Measurements from ENCODE around the gene PAQR7. TPM values are rescaled to one million over a fixed set of nuclear protein-coding genes. Genes with fewer than 3 reads are reported as not detected.

Gene PAQR7
- polyA plus RNA-seq, 12 donors = 5.2 to 12.1 (median 7.0) TPM; not detected in 1

DNA sequence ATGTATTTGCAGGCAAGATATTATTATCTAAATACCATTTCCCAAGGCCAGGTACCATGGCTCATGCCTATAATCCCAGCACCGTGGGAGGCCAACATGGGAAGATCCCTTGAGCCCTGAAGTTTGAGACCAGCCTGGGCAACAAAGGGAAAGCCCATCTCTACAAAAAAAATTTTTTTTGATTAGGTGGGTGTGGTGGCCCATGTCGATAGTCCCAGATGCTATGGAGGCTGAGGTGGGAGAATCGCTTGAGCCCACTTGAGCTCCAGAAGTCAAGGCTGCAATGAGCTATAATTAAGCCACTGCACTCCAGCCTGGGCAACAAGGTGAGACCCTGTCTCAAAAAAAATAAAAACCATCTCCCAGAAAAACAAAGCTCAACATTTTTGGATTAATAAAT lies 28.5 kb upstream of the PAQR7 start:
- DNase-seq = no peak

GRCh38 chr1:25902462-25902861 lies 27.0 kb upstream of the PAQR7 start:
- no peak for DNase-seq

DNA sequence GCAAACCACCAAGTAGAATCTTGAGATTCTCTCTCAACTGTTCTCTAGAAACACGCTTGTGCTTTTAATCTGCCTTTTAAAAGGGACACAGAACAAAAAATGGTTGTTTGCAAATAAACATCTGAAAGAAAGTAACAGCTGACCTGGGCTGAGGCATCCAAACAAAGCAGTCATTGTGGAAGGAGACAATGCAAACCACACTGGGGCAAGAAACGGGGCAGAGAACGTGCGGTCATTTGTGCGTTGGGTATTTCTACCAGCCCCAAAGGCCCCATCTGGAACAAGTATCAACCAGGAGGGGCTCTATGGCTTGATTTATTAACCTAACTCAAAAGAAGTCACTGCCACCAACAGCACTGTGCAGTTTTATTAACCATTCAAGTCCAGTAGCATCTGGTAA lies 24.7 kb upstream of the PAQR7 start:
- DNase-seq = no peak

DNA sequence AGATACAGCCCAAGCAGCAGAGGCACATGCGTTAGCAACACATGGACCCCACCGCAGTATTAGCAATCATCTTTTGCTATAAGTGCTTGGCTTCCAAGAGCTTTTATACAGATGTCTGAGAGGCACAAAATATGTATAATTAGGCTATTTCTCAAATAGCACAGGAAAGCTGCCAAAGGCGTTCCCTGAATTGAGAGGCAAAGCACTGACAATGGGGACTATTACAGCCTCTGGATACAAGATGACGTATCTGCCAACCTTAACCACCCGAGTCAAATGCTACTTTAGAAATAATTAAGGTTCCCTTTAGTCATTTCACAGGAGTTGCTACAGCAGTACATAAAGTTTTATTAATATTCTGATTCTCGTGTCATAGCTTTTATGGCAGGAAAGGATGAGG lies 24.3 kb upstream of the PAQR7 start:
- no peak for DNase-seq

DNA sequence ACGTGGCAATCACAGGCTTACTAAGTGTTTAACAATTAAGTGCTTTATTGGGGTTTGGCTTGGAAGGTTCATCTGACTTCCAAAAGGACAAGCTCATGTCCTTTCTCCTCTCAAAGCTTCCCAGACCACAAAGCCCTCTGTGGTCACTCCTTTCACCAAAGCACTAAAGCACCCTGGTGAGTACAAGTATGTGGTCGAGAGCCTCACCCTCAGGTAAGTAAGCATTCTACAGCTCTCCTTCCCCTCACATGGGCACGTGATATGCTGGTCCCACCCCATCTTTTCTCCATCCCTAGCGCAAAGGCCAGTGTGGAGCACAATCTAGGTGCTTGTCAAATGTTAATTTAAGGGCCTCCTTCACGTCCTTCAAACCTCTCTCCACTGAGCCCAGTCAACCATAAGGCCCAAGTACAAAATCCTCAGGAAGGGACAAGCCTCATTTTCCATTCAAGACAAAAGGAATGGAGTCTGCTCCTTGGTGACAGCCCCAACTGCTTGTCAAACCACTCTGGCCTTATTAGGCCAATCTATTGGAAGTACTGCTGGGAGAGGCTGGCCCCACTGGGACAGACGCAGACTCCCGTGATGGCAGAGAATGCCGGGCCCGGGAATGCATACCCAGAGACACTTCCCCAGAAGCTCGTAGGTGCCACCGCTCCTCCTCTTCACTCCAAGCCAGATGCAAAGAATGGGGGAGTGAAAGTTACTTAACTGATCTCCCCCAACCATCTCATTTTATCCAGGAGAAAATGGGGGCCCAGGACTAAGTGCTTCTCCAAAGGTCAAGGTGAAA lies 22.9 kb upstream of the PAQR7 start:
- no peak for DNase-seq

- no peak for DNase-seq
Measured at GRCh38 chr1:25897754-25898153, 22.2 kb upstream of the PAQR7 start.

GRCh38 chr1:25896266-25896665 lies 20.8 kb upstream of the PAQR7 start:
- DNase-seq = no peak

- peak; percentile 97 for DNase-seq
Measured at GRCh38 chr1:25895365-25895990, 20.0 kb upstream of the PAQR7 start.

GRCh38 chr1:25893116-25893515 lies 17.6 kb upstream of the PAQR7 start:
- no peak for DNase-seq

- DNase-seq = no peak
Measured at GRCh38 chr1:25891606-25892005, 16.1 kb upstream of the PAQR7 start.

DNA sequence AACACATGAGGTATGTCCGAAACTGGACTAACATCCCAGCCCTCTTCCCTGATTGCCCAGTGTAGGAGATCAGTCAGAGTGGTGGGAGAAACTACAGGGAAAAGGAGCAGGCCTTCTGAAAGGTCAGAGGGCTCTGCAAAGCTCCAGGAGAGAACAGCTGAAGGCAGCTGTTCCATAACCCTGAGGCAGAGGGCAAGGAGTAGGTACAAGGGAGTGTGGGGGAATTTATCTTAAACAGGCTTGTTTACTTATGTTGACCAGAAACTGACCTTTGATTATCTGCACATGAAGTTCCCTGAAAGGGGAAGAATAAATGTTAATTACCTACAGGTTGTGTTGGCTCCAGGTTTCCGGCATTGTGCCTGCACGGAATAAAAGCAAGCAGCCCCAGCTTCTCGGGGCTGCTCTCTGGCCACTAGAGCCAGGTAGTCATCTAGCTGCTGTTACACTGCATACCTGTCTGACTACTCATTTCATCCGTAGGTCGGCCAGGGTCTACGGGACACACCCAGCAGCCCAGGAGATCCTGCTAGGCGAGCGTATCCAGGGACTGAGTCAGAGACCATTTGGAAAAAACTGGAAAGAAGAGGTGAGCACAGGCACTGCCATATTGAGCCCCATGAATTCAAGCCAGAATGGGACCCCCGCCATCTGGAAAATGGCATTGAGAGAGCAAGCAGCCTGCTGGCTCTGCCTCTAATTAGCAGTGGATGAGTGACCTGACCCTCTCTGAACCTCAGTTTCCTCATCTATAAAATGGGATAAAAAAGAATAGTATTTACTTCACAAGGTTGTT lies 14.9 kb upstream of the PAQR7 start:
- no peak for DNase-seq

DNA sequence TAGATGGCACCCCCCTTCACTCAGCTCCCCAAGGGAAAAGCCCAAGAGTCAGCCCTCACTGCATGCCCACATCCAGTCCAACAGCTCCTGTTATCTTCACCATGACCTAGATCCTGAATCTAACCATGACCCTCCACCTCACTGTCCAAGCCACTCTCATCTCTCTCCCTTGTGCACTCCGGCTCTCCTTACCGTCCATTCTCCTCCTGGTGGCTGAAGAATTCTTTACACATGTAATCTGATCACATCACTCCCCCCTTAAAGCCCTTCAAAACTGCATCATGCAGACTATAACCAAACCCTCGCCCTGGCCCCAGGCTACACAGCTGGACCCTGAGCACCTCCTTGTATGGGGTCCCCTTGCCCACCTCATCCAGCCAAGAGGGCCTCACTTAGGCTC lies 14.0 kb upstream of the PAQR7 start:
- no peak for DNase-seq

GRCh38 chr1:25888426-25888987 lies 13.0 kb upstream of the PAQR7 start:
- no peak for DNase-seq

- no peak for DNase-seq
Measured at GRCh38 chr1:25885602-25886001, 10.1 kb upstream of the PAQR7 start.

GRCh38 chr1:25881266-25881665 lies 5.8 kb upstream of the PAQR7 start:
- no peak for DNase-seq

DNA sequence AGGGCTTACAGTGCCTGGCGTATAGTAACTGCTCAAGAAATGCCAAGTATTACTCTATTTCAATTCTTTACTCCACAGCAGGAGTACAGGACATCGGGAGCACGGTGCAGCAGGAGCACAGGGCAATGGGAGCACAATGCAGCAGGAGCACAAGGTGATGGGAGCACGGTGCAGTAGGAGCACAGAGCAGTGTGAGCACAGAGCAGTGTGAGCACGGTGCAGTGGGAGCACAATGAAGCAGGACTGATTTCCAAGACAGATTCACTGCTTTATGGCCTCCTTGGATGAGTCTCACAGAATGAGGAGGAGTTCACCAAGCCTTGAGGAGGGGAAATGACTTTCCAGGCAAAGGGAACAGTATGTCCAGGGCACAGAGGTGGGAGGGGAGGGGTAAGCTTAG lies 5.0 kb upstream of the PAQR7 start:
- DNase-seq = no peak

DNA sequence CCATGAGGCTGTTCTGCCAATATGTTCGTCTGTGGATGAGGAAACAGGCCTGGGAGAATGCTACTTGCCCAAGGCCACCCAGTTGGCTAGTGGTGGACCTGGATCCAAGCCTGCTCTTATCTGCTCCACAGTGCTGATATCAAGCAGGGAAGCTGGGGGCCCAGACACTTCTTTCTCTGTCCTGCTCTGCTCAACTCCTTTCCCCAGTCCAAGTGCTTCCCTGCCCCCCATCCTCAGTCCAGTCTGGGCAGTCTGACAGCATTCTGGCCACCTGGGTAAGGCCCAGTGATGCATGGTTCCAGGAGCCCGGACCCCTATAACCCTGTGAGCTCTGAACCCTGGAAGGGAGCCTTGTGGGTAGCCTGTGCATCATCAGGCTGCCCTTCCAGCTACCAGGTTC lies 4.2 kb upstream of the PAQR7 start:
- no peak for DNase-seq

DNA sequence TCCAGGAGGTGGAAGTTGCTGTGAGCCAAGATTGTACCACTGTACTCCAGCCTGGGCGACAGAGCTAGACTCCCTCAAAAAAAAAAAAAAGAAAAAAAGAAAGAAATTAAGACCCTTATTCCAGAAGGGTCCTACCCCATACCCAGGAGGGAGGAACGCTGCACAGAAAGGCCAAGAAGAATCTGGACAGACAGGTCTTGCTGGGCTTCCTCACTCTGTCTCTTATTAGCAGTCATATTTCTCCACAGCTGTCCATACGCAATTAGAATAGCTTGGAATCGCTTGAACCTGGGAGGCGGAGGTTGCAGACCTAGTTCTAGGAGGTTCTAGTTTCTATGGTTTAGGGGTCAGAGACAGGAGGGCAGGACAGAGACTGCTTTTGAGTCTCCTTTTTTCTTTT lies 3.2 kb upstream of the PAQR7 start:
- DNase-seq = no peak

DNA sequence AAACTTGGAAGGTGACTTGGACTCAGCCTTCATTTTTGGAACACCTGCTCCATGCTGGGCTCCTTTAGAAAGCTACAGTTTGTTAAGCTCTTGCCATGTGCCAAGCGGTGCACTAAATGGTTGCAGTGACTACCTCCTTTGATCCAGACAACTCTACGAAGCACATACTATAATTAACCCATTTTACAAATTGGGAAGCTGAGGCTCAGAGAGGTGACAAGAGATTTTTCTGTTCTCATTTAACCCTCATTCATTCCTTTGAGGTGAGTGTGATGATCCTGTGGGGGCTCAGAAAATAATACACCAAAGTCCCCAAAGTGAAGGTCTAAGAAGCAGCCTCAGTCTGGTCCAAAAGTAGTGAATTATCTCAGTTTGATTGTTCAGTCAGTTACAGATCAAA lies 1.6 kb upstream of the PAQR7 start:
- DNase-seq = no peak

DNA sequence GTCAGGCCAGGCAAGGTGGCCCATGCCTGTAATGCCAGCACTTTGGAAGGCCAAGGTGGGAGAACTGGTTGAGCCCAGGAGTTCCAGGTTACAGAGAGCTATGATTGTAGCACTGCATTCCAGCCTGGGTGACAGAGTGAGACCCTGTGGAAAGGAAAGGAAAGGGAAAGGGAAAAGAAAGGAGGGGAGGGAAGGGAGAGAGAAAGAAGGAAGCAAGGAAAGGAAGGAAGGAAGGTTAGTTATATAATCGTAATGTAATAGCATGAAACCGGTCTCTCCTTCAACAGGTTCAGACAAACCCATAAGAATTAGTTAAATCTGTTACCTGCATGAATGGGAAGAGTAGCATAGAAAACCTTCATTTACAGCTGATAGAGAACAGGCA lies 1.2 kb upstream of the PAQR7 start:
- DNase-seq = no peak

- DNase-seq = no peak
Measured at GRCh38 chr1:25875856-25876692, 566 bp upstream of the PAQR7 start.

All from muscle of arm (tissue), 12 donors.